ENCODE measurements around the gene MYLK4.

The MYLK4 gene

DNA sequence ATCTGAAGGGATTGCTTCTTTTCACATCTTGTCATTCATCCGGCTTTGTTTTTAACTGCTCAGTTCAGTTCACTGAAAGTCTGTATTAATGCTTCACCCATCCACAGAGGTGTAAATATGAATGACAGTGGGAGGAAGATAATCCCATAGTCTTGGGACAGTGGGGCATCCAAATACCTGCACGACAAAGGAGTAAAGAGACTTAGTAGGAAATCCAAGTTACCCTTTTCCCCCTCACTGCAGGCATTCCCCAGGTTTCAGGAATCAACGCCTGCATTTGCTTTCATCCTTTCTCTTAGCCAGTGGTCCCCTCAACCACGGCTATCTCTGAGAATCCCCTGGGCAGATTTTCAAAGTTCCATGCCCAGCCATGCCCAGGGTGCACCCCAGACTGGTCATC, 110.2 kb downstream of the MYLK4 start:
- DNase-seq (ENCODE audit: extremely low spot score, insufficient read length, low read depth) = no peak
- FAIRE-seq = no peak

DNA sequence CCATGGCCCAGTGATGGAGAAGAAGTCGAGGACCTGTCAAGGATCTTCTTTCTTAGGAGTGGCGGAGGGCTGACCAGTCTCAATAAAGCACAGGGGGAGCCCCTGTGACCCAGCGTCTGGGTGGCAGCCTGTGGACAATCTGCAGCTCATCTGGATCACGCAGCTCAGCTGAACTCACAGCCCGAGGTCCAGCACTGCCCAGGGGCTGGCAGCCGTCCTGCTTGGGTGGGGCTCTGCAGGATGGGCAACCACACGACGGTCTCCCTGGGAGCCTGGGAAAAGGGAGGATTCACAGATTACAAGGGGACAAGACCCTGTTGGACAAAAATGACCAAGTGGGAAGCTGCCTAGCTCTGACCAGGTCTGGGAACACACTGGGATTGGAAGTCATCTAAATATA, 110.8 kb downstream of the MYLK4 start:
- no peak for FAIRE-seq
- DNase-seq (ENCODE audit: extremely low spot score, insufficient read length, low read depth) = no peak

DNA sequence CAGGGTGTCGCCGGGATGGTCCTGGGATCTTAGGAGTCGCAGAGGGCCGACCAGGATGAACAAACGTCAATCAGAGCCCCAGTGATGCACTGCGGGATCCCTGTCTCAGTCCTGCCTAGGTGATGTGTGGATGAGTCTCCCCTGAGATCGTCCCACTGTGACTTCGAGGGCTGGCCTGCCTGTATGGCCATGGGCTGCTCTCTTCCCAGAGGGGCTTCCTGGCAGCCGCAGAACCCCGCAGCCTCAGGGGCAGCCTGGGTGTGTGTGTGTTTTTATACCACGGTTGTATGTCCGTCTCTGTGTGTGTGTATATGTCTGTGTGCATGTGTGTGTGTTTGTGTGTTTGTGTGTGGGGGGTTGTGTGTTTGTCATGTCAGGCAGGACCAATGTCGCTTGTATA, 111.6 kb downstream of the MYLK4 start:
- FAIRE-seq (no peak), DNase-seq (ENCODE audit: extremely low spot score, insufficient read length, low read depth) (no peak)

DNA sequence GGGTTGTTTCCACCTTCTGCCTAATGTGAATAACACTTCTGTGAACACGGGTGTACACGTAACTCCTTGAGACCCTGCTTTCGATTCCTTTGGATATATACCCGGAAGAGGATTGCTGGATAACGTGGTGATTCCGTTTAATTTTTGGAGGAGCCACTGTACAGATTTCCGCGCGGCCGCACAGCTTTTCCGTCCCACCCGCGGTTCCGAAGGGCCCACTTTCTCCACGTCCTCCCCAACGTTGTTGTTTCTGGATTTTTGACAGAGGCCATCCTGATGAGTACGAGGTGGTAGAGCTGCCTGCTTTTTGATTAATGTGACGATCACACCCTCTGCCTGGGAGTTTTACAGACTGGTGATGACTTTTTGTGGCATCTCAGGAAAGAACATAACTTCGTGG, 114.0 kb downstream of the MYLK4 start:
- DNase-seq (ENCODE audit: extremely low spot score, insufficient read length, low read depth) (no peak), FAIRE-seq (no peak)

DNA sequence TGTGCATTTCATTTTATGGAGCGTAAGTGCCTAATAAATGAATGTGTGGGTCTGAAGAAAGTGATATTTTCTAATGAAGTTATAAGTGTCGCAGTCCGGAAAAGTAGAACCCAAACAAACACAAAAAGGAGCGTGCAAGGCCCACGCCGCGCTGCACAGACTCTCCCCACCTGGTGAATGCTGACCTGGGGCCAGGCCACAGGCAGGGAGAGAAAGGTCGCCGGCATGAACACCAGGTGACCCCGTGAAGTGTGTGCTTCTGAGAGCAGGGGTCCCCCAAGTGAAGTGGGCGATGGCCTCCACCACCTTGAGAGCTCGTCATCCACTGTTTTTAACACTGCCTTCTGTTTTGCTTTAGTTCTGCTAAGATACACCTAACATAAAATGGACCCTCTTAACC, 114.8 kb downstream of the MYLK4 start:
- FAIRE-seq (no peak), DNase-seq (ENCODE audit: extremely low spot score, insufficient read length, low read depth) (no peak)

DNA sequence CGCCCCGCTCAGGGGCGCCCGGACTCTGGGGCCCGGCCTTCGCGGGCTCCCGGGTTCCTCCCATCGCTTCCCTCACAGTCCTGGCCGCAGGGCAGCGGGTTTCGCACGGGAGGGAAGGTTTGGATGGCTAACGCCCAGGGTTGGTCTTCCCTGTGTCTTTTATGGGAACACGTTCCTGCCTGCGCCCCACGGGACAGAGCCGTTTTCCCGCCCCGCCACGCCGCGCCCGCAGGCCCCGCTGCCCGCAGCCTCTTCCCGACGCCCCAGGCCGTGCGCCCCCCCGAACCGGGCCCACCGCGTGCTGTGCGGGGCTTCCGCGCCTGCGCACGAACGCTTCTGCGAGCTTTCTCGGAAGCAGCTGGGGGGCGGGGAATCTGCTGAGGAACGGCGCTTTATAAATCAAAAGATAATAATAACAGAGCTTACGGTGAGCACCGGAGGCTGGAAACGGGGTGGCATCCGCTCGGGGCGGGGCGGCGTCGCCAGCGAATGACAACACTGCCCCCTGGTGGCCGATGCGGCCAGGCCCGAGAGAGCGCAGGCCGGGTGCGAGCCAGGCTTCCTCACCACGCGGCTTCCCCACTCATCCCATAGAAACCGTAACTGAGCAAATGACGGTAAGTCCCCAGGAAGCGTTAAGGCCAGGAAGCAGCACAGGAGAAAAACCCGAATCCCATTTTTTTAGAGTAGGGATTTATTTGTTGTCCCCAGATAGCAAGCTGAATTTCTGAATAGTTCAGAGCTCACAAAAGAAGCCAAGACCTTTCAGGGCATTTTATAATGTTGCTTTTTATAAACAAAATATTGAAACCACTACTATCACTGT, 116.4 kb downstream of the MYLK4 start:
- DNase-seq (ENCODE audit: extremely low spot score, insufficient read length, low read depth) = peak; percentile 65
- peak; percentile 82 for FAIRE-seq

DNA sequence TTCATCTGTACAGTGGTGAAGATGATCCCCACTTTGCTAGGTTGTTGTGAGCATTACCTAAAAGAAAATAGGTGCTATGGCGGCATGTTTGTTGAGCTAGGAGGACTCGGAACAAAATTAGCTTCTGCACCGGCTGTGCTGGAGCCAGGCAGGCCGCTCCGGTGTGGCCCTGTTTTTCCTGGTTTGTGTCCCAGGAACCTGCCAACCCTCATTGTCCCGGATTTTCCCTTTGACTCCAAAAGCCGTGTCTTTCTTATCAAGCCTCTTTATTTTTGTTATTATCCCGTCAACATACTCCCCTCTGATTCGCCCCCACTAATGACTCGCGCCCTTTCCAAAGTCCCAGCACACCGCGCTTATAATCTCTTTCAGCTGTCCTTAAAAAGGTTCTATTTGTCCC, 117.0 kb downstream of the MYLK4 start:
- no peak for FAIRE-seq
- no peak for DNase-seq (ENCODE audit: extremely low spot score, insufficient read length, low read depth)

DNA sequence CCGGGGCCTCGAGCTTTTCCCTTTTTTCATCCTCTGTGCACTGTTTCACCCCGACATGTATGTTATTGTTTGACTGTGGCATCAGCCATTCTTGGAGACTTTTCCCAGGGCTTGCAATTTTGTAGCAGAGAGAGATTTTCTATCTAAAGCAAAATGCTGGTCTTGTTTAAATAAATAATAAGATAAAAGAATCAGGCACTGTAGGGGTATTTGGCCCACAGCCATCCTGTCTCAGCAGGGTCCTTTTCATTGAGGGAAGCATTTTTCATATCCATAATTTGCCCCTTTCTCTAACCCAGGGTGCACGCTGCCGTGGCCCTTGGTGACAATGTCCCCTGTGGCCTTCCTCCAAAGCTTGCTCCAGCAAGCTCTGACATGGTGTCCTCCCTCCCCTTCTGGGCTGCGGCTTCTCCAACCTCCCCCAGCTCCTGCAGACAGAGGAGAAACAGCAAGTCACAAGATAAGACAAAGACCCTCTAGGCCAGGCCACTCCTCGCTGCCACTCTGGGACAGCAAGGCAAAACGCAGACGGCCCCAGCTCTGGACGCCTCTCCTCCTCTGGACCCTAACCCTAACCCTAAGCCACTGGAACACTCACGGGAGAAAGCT, 117.6 kb downstream of the MYLK4 start:
- no peak for DNase-seq (ENCODE audit: extremely low spot score, insufficient read length, low read depth)
- no peak for FAIRE-seq

DNA sequence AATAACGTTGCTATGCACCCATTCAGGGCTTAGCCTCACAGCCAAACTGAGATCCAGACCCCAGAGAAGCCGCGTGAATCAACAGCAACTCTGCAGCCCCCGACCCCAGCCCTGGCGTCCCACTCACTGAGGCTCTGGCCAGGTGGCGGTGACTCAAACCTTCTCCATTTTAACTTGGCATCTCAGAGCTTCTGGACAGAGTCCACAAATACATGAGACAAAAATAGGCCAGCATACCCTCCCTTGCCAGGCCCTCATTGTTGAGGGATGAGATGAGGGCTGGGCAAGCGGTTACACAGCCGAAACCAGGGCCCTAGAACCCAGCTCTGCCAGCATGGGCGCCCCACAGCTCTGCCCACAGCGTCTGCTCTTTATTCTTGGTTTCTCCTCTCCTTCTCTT, 118.4 kb downstream of the MYLK4 start:
- FAIRE-seq = no peak

DNA sequence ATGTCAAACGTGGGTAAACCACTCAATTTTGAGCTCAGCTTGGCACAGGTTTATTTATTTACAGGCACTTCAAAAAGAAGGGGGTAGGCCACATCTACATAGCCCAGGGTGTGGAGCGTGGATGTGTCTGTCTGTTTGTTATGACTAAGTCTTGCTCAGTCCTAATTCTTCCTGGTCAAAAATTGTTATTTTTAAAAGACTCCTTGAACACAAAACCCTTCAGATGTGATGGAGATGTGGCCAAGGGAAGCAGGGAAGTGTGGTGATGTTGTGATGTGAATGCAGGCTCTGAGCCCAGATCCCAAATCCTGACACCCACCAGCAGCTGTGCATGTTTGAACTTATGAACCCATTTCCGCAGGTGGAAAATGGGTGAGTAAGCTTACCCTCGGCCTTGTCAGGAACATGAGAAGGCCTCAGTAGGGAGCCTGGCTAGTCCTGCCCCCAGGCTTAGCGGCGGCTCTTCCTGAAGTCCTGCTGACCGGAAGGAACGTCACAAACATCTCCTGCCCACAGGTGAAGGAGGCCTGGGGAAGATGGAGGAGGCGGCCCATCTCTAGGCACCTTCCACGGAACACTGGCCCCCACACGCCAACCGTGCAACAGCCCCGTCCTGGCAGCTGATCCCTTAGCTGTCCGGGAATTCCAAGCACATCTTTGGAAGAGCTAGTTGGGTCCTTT, 119.7 kb downstream of the MYLK4 start:
- FAIRE-seq (no peak), DNase-seq (ENCODE audit: extremely low spot score, insufficient read length, low read depth) (no peak)

More for the DNA sequence above, 118.4 kb downstream of the MYLK4 start:
- no peak for DNase-seq (ENCODE audit: extremely low spot score, insufficient read length, low read depth)

DNA sequence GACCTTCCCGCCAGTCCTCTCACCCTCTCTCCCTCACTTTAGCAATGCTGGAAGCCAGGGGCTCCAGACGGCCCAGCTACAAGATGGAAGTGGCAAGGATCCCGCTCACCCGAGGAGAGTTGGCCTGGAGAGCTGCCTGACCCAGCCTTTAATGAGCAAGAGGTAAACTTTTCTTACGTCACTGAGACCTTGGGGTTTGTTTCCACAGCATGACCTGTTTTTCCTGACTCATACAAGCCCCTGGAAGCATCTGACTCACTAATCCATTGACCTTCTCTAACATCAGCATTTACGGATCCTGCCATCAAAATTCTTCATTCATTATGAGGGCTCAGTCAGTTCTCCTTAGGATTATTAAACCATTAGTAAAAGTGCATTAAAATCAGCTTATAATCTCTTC, 120.4 kb downstream of the MYLK4 start:
- FAIRE-seq (no peak), DNase-seq (ENCODE audit: extremely low spot score, insufficient read length, low read depth) (no peak)

DNA sequence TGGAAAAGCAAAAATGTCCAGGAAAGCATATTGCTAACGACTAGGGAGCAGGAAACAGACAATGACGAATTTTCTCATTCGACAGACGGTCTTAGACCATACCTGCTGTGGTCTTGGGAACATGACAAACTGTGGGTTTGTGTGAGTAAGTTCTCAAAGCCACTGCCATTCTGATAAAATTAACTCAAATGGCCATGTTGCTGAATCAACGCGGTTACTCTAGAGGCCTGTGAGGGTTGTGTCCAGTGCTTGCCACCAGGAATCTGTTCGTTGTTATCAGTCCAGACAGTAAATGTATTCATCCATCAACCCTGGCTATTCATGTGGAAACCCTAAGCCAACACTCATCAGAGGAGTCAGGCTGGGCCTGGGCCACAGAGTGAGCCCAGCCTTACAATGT, 124.3 kb downstream of the MYLK4 start:
- FAIRE-seq (no peak), DNase-seq (ENCODE audit: extremely low spot score, insufficient read length, low read depth) (no peak)

DNA sequence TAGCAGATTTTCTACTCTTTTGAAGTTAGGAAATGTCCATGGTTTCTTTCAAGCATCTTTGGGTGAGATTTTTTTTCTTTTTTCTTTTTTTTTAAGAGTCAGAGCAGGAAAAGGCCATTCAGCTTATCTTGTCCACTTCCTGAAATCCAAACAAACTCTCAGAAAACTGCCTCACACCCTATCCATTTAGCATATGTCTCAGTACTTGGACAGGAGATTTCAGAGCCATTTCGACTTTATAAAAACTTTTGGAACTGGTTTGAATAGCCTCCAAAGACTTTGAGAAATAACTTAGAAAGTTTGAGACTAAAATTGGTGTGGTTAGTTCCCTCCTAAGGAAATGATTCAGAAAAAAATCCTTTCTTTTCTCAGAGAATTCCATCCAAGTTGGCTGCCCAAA, 125.1 kb downstream of the MYLK4 start:
- no peak for DNase-seq (ENCODE audit: extremely low spot score, insufficient read length, low read depth)
- no peak for FAIRE-seq

DNA sequence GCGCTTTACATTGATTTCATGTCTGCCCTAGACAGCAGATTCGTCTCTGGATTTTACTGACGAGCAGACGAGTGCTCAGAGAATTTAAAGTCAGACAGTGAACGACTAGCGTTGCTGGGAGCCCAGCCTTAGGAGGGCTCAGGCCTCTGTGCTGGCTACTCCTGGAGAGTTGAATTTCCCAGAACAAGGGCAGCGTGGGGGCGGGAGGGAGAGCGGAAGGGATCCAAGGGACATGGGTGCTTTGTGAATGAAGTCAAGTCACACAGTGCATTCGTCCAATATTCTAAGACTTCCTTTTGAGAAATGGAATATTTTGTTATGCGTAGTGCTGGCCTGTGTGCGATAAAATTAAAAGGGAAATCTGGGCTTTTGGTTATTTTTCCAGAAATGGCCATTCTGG, 126.5 kb downstream of the MYLK4 start:
- FAIRE-seq = no peak

DNA sequence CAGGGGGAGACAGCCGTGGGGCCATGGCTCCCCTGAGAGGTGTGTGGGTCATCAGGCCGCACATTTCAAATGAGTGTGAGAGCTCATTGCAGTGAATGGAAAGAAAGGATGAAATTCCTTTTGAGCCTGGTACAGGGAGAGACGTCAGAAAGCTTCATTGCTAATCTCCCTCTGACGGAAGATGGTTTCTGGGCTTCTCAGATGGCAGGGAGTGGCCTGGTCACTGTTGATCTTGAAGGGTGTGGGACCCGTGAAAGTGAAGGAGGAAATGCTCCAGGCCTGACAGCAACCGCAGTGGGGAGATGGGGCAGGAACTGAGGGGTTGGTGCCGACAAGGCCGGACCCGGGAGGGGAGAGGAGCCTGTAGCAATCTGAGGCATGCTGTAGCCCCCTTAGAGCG, 127.4 kb downstream of the MYLK4 start:
- FAIRE-seq = no peak
- DNase-seq (ENCODE audit: extremely low spot score, insufficient read length, low read depth) = no peak

More for the DNA sequence above, 126.5 kb downstream of the MYLK4 start:
- DNase-seq (ENCODE audit: extremely low spot score, insufficient read length, low read depth) = no peak

DNA sequence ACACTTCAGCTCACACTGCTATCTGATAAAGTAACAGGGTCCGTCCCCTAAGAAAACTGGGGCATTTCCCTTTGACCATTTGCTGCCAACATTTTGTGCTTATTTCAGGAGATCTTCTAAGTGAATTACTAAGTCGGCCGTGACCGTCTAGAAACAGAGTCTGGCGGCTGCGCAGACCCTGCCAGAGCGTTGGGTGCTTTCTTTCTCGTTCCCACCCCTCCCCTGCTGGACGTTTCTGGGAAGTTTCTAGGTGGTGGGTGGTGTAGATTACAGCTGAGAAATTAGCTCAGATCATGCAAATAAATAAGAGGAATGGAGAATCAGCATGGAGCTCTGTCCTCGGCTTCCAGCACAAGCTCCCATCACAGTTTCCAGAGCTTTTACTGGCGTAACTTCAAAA, 128.1 kb downstream of the MYLK4 start:
- no peak for FAIRE-seq

DNA sequence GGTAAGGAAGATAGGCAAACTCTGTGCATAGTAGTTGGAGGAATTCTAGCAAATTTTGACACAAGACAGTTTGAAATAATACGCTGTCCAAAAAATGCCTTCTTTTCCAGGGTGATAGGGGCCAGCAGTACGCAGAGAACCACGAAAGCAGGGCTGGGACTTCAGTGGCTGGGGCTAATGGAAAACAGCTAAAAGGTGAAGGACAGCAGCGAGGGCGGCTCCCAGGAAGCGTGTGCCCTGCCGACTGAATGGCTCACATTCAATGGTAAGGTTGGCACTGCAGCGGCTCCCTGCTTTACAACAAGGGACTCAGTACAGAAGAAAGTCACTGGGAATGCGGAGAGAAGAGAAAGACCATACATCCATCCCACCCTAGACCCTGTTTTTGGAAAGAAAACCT, 131.1 kb downstream of the MYLK4 start:
- DNase-seq (ENCODE audit: extremely low spot score, insufficient read length, low read depth) = no peak
- no peak for FAIRE-seq

More for the DNA sequence above, 128.1 kb downstream of the MYLK4 start:
- no peak for DNase-seq (ENCODE audit: extremely low spot score, insufficient read length, low read depth)

DNA sequence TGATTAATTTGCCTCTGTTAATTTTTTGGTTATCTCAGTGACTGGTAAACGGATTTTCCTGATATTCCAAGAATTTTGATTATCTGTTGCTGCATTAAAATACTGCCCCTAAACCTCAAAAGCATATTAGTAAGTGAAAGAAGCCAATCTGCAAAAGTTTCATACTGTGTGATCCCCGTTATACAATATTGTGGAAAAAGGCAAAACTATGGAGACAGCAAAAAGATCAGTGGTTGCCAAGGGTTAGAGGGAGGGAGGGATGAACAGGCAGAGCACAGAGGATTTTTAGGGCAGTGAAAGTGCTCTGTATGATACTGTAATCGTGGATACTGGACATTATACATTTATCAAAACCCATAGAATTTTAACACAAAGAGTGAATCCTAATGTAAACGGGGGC, 133.0 kb downstream of the MYLK4 start:
- no peak for FAIRE-seq

DNA sequence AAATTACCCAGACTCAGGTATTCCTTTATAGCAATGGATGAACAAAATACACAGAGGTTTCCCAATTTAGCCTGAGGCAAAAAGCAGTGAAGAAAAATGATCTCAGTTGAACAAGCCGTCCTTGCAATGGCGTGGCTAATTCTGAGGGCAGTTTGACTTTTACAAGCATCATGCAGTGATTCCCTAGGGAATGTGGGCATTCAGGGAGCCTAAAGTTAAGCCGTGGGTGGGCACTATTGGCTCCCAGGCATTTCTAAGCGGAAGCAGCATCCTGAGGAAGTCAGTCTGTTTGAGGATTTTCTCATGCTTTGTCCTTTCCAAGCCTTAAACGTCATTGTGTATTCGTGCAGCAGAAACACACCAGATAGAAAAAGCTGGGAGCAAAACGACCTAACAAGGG, 133.9 kb downstream of the MYLK4 start:
- no peak for DNase-seq (ENCODE audit: extremely low spot score, insufficient read length, low read depth)
- FAIRE-seq = no peak

More for the DNA sequence above, 133.0 kb downstream of the MYLK4 start:
- no peak for DNase-seq (ENCODE audit: extremely low spot score, insufficient read length, low read depth)

DNA sequence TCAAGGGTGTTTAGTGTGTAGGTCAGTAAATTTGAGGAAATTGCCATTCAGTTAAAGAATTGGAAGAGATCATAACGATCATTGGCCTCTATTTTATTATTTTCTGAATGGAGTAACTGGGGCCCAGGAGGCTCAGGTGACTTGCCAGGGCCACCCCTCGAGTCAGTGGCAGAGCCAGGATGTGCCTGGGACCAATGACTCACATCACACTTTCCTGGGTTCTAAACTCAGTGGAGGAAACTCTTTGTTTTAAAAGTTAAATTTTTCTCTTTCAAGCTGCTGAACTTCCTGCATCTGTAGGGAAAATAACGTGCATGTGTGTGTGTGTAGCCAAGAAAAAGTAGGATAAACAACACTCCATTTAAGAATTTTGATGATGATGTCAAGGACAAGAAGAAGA, 135.5 kb downstream of the MYLK4 start:
- DNase-seq (ENCODE audit: extremely low spot score, insufficient read length, low read depth) (no peak), FAIRE-seq (no peak)

DNA sequence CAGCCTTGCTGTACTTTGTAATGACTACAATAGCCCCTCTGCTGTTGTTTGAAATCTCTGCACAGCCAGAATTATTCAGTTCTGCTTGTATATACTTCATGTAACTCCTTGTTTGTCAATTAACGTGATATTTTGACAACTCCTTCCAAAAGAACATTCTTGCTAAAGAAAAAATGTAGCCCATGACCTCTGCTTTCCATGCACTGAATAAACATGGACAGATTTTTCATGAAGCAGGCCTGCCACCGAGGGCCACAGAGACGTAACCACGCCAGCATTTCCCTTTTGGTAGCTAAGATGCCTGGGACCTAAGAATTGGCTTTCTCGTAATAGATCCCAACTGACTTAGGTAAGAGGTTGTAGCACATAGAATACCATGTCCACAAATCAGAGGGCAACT, 135.9 kb downstream of the MYLK4 start:
- FAIRE-seq = no peak
- no peak for DNase-seq (ENCODE audit: extremely low spot score, insufficient read length, low read depth)

All from GM18507 (cell line).